WTC11 (cell line): Measurements from ENCODE around the gene TNK2. TPM values are rescaled to one million over a fixed set of nuclear protein-coding genes. Genes with fewer than 3 reads are reported as not detected.

Source experiments
- ATAC-seq: fragments of 200-7000 bp; cut with Tn5 transposase; 2 replicates; pipeline ENCODE4 v1.10.0; 2021; ENCODE audit warnings: mild to moderate bottlenecking, moderate library complexity
- CTCF ChIA-PET: fragments of 300-600 bp; sonication (Branson Sonifier 250); formaldehyde crosslinking; loops from one replicate; lab custom pipeline; 2021; ENCODE audit warnings: antibody characterized with exemption; lab: Charles Lee
- POLR2A ChIA-PET: fragments of 350-600 bp; sonication (Branson Sonifier 250); formaldehyde crosslinking; loops from one replicate; lab custom pipeline; 2021; ENCODE audit warnings: antibody characterized with exemption; lab: Charles Lee
- DNase-seq: peaks from one replicate; pipeline ENCODE4 v3.0.0; 2021; ENCODE audit warnings: low spot score
- H3K27ac Mint-ChIP-seq: 2 replicates; pipeline ENCODE4 v1.8.0; 2021; ENCODE audit warnings: mixed read lengths
- H3K27me3 Mint-ChIP-seq: 2 replicates; pipeline ENCODE4 v1.8.0; 2021; ENCODE audit warnings: low read depth, mild to moderate bottlenecking, moderate library complexity, mixed read lengths
- H3K36me3 Mint-ChIP-seq: 2 replicates; pipeline ENCODE4 v1.8.0; 2021; ENCODE audit warnings: mixed read lengths
- H3K4me1 Mint-ChIP-seq: 2 replicates; pipeline ENCODE4 v1.8.0; 2022; ENCODE audit warnings: mixed read lengths
- H3K4me3 Mint-ChIP-seq: 2 replicates; pipeline ENCODE4 v1.8.0; 2021; ENCODE audit warnings: mild to moderate bottlenecking, moderate library complexity, mixed read lengths
- H3K9me3 Mint-ChIP-seq: 2 replicates; pipeline ENCODE4 v1.8.0; 2021; ENCODE audit warnings: mixed read lengths
- AR ChIP-seq: fragments of 250-450 bp; sonication (Bioruptor Pico); IDR thresholded peaks from 2 replicates; pipeline ENCODE4 v1.9.0; 2021; ENCODE audit warnings: mild to moderate bottlenecking
- ATF3 ChIP-seq: sonication (generic); formaldehyde crosslinking; conservative IDR thresholded peaks from 2 replicates; pipeline ENCODE4 v1.8.1; 2022; ENCODE audit warnings: mild to moderate bottlenecking, missing genetic modification reagents
- CDX4 ChIP-seq: fragments of 250-450 bp; sonication (Bioruptor Pico); IDR thresholded peaks from 2 replicates; pipeline ENCODE4 v1.9.0; 2021; ENCODE audit warnings: moderate library complexity, mild to moderate bottlenecking, inconsistent platforms, borderline replicate concordance
- CTCF ChIP-seq: fragments of 200-600 bp; IDR thresholded peaks from 2 replicates; pipeline ENCODE4 v1.8.0; 2022; ENCODE audit warnings: antibody characterized with exemption
- FOXK1 ChIP-seq: sonication (generic); formaldehyde crosslinking; IDR thresholded peaks from 2 replicates; pipeline ENCODE4 v1.8.0; 2022; ENCODE audit warnings: mild to moderate bottlenecking, moderate library complexity, missing genetic modification reagents
- FOXP1 ChIP-seq: sonication (generic); formaldehyde crosslinking; IDR thresholded peaks from 2 replicates; pipeline ENCODE4 v1.8.0; 2022; ENCODE audit warnings: missing genetic modification reagents, mild to moderate bottlenecking, moderate library complexity, borderline replicate concordance
- HMGXB4 ChIP-seq: sonication (generic); formaldehyde crosslinking; IDR thresholded peaks from 2 replicates; pipeline ENCODE4 v1.8.1; 2023; ENCODE audit warnings: mild to moderate bottlenecking, moderate library complexity, missing genetic modification reagents
- MLX ChIP-seq: sonication (generic); formaldehyde crosslinking; IDR thresholded peaks from 2 replicates; pipeline ENCODE4 v1.8.1; 2023; ENCODE audit warnings: mild to moderate bottlenecking, missing genetic modification reagents, moderate library complexity
- MYBL2 ChIP-seq: sonication (generic); formaldehyde crosslinking; IDR thresholded peaks from 2 replicates; pipeline ENCODE4 v1.8.1; 2023; ENCODE audit warnings: mild to moderate bottlenecking, moderate library complexity, missing genetic modification reagents
- NFYB ChIP-seq: sonication (generic); formaldehyde crosslinking; conservative IDR thresholded peaks from 2 replicates; pipeline ENCODE4 v1.8.0; 2022; ENCODE audit warnings: low read depth, missing genetic modification reagents
- SMAD4 ChIP-seq: sonication (generic); formaldehyde crosslinking; IDR thresholded peaks from 2 replicates; pipeline ENCODE4 v1.8.0; 2022; ENCODE audit warnings: mild to moderate bottlenecking, missing genetic modification reagents
- TEAD1 ChIP-seq: sonication (generic); formaldehyde crosslinking; IDR thresholded peaks from 2 replicates; pipeline ENCODE4 v1.8.0; 2022; ENCODE audit warnings: mild to moderate bottlenecking, missing genetic modification reagents
- TP53 ChIP-seq: sonication (generic); formaldehyde crosslinking; IDR thresholded peaks from 2 replicates; pipeline ENCODE4 v1.8.1; 2023; ENCODE audit warnings: mild to moderate bottlenecking, missing genetic modification reagents
- USF2 ChIP-seq: sonication (generic); formaldehyde crosslinking; IDR thresholded peaks from 2 replicates; pipeline ENCODE4 v1.8.1; 2023; ENCODE audit warnings: mild to moderate bottlenecking, missing genetic modification reagents, moderate library complexity
- ZNF263 ChIP-seq: sonication (generic); formaldehyde crosslinking; IDR thresholded peaks from 2 replicates; pipeline ENCODE4 v1.8.1; 2022; ENCODE audit warnings: low read depth, mild to moderate bottlenecking, moderate library complexity, missing genetic modification reagents
- ZNF281 ChIP-seq: sonication (generic); formaldehyde crosslinking; IDR thresholded peaks from 2 replicates; pipeline ENCODE4 v1.8.0; 2023; ENCODE audit warnings: mild to moderate bottlenecking, missing genetic modification reagents
- total RNA-seq: library from RNA; stranded (reverse); gene quantifications from 3 replicates; pipeline ENCODE4 v1.2.3, GENCODE V29; 2021

The TNK2 gene
- total RNA-seq, 1 experiment from 2014 or later, result 58.4 TPM

GRCh38 chr3:195888311-195888761, 20.0 kb downstream of the TNK2 start (continued):
- no peak for TF ChIP-seq CDX4 (CRISPR knock-in tag)
- TF ChIP-seq AR, result no peak
- TF ChIP-seq, all 79 proteins: peak for 0

GRCh38 chr3:195887670-195888069, 20.7 kb downstream of the TNK2 start:
- no peak overlapping the region for H3K4me3 Mint-ChIP-seq
- TF ChIP-seq FOXP1 (CRISPR knock-in tag) (0 out of 2 replicates have a peak, but pooled peaks have one; percentile 25), ZNF263 (CRISPR knock-in tag) (no peak)
- POLR2A ChIA-PET, result no interaction called here
- H3K4me1 Mint-ChIP-seq, result peaks cover 44% of the 10 kb centered on the region
- CTCF ChIA-PET, result interaction anchor here (2.6 to 11.7 kb wide), 3 partner anchors 25 to 32 kb away, joined by 11 to 161 read pairs (median 15); no protein-coding TSS in a partner anchor
- H3K9me3 Mint-ChIP-seq, result no peaks in the 10 kb centered on the region
- peak overlapping the region; percentile 48; the same call in 1 of the 2 replicates for H3K27ac Mint-ChIP-seq
- no peak for ATAC-seq
- no peak for DNase-seq
- no peaks in the 10 kb centered on the region for H3K27me3 Mint-ChIP-seq
- peaks cover 13% of the 10 kb centered on the region for H3K36me3 Mint-ChIP-seq

GRCh38 chr3:195886181-195887141, 21.9 kb downstream of the TNK2 start:
- H3K27ac Mint-ChIP-seq, result peak overlapping the region; percentile 83
- ATAC-seq, result peak; percentile 23
- CTCF ChIA-PET, result interaction anchor here (0.9 to 11.7 kb wide), 6 partner anchors 8 to 35 kb away, joined by 3 to 161 read pairs (median 12); no protein-coding TSS in a partner anchor
- TF ChIP-seq ATF3 (no peak), HMGXB4 (CRISPR knock-in tag) (no peak), ZNF281 (CRISPR knock-in tag) (no peak), CTCF (no peak), MYBL2 (CRISPR knock-in tag) (no peak), NFYB (CRISPR knock-in tag) (no peak), SMAD4 (no peak), TEAD1 (CRISPR knock-in tag) (no peak), MLX (CRISPR knock-in tag) (no peak), FOXK1 (CRISPR knock-in tag) (no peak), USF2 (no peak), TP53 (no peak)

More at GRCh38 chr3:195886181-195887141, 21.9 kb downstream of the TNK2 start:
- H3K4me1 Mint-ChIP-seq, result peaks cover 40% of the 10 kb centered on the region
- H3K27me3 Mint-ChIP-seq, result no peaks in the 10 kb centered on the region
- DNase-seq, result no peak
- no peaks in the 10 kb centered on the region for H3K9me3 Mint-ChIP-seq
- no peak overlapping the region for H3K4me3 Mint-ChIP-seq
- POLR2A ChIA-PET, result no interaction called here
- H3K36me3 Mint-ChIP-seq, result peaks cover 13% of the 10 kb centered on the region
